ENCODE data around the gene ZNF503.

ZNF503 gene, protein sequence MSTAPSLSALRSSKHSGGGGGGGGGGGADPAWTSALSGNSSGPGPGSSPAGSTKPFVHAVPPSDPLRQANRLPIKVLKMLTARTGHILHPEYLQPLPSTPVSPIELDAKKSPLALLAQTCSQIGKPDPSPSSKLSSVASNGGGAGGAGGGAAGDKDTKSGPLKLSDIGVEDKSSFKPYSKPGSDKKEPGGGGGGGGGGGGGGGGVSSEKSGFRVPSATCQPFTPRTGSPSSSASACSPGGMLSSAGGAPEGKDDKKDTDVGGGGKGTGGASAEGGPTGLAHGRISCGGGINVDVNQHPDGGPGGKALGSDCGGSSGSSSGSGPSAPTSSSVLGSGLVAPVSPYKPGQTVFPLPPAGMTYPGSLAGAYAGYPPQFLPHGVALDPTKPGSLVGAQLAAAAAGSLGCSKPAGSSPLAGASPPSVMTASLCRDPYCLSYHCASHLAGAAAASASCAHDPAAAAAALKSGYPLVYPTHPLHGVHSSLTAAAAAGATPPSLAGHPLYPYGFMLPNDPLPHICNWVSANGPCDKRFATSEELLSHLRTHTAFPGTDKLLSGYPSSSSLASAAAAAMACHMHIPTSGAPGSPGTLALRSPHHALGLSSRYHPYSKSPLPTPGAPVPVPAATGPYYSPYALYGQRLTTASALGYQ

DNA sequence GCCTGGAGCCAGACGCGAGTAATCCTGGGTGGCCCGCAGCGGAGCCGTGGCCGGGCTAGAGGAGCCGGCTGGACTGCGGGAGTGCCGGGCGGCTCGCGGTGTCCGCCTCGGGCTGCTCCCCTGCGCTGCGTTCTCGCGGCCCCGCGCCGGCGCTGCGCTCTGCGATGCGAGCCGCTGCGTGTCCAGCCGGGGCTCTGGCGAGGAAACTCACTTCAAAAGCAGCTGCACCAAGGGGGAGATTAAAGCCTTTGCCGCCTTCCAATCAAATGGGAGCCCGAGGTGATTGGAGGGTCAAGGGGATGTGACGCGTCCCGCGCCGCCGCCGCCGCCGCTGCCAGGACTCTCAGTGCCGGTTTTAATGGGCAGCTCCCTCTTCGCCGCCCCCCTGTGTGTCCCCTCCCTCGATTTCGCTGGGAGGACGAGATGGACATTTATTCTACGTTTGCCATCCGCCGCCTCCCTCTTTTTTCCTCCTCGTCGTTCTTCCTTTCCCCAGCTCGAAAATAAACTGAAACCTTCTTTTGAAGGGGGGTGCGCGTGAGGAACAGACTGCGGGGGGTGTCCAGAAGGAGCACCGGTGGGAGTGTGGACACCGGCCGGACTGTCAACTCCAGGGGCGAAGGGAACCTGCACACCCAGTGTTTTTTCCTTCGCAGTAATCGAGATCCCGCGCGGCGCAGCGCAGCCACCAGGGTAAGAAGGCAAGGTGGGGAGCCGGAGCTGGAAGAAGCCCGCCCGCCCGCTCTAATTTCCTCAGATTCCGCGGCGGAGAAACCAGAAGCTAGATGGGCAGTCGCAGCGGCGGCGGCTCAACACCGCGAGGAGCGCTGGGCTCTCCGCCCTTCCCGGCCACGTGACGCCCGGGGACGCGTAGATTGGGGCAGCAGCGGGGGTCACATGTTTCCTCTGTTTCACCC is at the start of gene ZNF503:
ZNF503 (minus strand) TSS at position 196 of the 917 bp plus-strand sequence. CDS start 345 bp downstream, outside the sequence.
- peak; percentile 94 for DNase-seq

DNA sequence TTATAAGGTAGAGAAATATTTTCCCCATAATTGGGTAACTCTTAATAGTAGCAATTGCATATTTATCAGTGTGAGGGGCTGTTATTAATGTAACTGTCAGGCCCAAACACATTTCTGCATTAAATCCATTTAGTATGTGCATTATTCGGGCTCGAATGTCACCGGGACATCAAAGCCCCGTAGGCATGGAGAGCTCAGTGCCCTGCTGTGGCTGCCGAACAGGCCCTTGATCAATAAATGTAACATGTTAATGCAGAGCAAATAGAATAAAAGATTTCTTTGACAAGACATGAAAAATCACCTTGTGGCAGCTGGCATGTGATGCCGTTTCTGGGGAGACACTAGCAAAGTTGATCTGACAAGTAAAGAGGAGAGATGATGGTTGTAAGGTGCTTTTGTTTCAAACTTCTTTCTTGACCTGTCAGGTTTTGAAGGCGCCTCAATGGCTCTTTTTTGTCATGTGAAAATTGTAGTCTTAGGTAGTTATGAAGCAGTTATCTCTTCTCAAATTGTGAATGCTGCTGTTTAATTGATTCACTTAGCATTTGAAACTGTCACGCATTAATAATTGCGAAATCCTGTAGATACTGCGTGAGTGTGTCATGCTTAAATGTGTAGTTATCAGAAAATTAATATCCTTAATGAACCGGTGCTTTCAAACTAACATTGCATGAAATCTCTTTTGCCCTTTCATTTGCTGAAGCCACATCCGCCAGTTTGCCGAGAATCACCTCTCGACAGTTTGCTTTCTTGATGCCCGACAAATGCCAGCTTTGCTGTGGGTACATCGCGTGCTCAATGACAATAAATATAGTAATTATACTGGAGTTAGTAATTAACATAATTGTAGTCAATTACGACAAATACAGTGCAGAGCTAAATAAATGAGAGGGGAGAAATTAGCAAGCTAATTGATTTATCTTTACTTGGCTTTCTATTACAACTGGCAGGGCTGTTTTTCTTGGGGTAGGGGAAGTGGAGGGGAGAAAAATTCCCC is 49.4 kb upstream of the ZNF503 start:
- no peak for DNase-seq

DNA sequence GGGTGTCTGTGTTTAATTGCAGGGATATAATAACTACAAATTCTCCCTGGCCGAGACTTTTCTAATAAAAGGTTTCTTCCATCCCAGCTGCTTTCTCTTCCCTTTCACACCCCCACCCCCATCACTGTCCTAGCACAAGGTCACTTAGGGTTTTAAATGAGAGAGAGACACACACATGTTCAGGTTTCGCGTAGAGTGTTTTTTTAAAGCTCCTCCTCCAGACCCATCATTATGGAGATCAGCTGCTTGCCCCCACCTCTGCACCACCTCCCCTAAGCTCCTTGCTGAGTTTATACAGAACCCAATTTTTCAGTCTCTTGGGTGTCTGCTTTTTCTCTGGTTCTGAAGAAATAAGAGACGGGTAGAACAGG is 48.5 kb upstream of the ZNF503 start:
- no peak for DNase-seq

DNA sequence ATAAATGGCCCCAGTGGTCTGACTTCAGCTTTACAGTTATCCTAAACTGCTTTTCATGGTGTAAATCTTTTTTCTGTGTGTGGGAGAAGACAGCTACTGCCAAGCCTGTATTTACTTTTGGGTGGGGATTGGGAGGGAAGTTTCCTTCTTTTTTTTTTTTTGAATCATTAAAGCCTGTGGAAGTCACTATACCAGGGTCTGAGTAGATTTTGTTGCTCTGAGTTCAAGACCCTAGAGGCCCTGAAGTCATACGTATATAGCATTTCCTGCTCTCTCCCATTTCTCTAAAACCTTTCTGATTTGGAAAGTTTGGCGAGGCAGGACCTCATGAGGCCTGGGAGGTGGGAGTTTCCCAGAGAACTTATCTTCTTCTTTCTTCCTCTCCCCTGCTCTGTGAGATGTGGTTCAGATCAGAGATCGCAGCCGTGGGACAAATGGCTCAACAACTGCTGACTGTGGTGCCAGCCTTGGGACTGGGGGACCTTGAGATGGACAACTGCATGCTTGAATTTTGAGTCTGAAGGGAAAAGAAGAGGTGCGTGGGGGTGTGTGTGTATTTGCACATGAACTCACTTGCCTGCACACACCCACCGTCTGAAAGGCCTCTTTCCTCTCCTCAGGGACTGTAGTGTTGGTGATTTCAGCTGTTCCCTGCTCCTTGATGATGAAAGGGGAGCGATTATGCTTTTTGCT is 48.0 kb upstream of the ZNF503 start:
- no peak for DNase-seq

DNA sequence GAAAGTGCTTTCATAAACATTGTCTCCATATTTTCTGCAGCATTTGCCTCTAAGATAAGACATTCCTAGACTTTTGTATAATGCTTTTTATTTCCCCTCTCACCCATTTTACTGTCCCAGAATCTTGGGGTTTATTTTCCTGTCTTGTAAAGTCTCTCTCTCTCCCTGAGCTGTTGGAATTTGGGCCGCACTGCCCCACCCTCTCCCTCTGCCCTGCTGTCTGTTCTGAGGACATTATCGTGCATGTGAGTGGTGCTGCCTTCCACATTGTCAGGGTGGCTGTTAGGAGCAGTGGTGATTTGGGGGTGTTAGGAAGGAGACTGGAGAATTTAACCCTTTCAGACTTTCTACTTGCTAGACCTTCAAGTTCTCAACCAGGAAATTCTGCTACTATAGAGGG is 46.6 kb upstream of the ZNF503 start:
- no peak for DNase-seq

DNA sequence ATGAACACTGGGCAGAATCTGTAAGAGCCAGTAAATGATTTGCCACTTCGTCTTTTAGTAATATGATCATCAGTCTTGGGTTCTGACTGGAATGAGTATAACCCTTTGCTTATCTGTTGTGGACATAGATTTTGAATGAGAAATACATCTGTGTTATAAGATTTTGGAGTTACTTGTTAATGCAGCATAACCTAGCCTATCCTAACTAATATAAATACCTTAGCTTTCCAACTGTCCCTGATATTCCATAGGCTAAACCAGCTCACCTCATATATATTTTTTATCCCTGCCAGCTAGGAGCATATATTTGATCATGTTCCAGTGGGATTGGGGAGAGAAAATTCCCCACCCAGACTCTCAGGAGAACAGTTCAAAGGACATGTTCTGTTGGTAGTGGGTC is 44.9 kb upstream of the ZNF503 start:
- no peak for DNase-seq

DNA sequence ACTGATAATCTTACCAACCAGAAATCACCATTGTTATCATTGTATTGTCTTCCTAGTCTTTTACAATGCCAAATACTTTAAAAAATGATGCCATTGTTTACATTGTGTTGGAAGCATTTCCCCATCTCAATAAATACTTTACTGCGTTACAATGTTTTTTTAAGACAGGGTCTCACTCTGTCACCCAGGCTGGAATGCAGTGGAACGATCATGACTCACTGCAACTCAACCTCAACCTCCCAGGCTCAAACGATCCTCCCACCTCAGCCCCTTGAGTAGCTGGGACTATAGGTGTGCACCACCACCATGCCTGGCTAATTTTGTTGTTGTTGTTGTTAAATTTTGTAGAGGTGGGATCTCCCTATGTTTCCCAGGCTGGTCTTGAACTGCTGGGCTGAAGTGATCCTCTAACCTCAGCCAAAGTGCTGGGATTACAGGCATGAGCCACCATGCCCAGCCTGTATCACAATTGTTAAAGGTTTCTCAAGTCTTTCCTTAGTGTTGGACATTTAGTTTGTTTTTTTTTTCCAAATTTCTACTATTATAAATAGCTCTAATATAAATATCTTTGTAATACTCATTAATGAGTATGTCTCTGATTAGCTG is 43.3 kb upstream of the ZNF503 start:
- no peak for DNase-seq

DNA sequence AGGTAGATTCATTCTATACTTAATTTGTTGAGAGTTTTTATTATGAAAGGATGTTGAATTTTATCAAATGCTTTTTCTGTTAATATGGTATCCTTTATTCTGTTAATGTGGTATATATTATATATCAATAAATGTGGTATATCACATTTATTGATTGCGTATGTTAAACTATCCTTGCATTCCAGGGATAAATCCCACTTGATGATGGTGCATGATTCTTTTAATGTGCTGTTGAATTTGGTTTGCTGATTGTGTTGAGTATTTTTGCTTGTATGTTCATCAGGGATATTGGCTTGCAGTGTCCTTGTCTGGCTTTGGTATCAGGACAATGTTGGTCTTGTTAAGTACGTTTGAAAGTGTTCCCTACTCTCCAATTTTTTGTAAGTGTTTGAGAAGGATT is 41.8 kb upstream of the ZNF503 start:
- DNase-seq, result no peak

DNA sequence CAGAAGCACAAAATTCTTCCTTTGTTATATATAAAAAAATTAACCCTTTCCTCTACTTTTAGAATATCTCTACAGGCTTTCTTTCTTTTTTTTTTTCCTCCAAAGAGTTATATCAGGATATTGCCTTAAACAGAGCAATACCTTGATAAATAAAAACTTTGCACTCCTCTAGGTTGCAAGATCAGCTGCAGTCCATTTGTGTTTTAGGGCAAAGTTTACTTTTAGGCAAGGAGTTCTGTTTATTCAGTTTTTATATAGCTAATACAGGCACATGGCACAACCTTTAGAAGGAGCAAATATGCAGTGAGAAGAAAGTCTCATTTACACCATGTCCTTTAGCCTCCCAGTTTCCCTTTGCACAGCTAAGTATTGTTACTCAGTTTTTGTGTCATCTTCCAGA is 40.1 kb upstream of the ZNF503 start:
- DNase-seq, result no peak

DNA sequence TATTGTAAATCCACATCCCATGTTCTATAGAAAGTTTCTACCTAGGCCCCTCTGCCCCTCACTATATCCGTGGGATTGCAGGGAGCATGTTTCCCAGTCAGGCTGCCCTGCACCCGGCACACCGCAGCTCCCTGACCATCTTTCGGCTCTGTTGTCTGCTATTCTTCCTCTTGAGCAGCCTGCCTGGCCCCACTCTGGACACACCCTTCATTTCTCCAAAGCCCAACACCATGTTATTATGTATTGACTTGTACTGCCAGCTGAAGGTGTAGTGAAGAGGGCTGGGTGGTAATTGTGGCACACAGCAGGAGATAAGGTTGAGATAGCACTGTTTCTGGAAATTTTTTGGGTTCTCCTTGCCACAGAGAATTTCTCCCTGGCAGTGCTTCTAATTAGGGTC is 39.6 kb upstream of the ZNF503 start:
- no peak for DNase-seq

DNA sequence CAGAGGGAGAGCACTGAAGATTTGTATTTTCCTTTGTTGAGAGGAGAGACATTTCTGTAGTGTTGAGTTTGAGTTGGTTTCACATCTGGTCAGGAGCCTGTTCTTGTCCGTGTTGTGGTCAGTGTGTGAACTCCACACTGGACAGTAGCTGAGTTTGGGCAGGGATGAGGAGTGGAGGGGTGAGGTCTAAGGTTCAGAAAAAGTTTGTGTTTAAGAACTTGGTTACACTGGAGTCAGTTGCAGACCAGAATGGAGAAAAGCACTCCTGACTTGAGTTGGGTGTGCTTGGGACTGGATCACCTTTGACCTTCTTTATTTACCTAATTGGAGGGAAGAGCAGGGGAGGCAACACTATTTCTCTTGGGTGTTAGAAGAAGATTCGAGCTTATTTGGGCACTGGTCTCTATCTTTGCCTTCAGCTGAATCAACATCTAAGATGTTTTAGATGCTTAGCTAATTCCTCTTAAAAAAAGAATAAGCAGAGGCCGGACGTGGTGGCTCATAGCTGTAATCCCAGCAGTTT is 38.8 kb upstream of the ZNF503 start:
- DNase-seq, result no peak

DNA sequence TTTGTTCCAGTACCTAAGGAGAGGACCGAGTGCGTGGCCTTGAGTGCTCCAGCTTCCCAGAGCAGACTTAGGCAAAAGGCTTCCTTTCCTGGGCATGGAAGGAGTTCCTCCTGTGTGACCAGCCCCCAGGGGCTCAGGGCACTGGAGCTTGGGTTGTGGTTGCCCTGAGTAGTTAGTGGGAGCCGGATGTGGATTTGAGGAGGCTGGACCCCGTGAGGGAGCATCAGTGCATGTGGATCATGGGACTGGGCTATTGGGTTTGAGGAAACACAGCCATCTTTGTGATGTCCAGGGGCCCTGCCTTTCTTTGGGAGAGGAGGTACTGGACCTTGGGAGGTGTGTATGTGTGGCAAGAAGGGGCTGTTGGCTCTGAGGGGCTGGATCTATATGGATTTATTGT is 38.2 kb upstream of the ZNF503 start:
- DNase-seq, result no peak

DNA sequence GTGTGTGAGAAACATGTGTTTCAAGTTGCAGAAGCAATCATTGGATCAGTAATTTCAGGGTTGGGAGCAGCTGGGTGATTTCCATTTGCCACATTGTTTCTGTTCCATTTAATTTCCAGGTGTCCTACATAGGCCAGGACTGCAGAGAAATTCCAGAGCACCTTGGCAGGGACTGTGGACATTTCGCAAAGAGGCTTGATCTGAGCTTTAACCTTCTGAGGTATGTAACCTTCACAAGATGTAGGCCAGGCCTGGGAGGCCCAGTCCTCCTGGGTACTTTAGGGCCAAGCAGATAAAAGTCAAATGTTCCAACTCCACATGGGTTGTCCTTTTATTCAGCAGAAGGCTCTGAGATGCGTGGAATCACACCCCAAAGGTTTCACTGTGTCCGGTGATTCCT is 36.7 kb upstream of the ZNF503 start:
- no peak for DNase-seq

DNA sequence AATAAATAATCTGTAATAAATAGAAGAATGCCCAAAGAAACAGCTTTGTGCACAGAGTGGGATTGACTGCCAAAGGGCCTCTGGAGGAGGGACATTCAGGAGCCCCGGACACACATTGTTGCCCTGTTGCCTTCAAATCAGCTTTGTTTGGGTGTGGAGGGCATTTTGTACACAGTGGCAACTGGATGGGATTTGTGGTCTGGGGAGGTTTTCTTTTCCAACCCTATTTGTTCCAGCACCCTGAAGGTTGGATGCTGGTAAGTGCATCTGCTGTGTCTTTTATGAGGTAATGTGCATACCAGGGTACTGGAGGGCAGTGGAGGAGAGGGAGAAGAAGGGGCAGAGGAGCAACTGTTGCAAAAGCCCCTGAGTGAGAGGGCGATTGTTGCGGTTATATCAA is 36.1 kb upstream of the ZNF503 start:
- DNase-seq, result no peak

DNA sequence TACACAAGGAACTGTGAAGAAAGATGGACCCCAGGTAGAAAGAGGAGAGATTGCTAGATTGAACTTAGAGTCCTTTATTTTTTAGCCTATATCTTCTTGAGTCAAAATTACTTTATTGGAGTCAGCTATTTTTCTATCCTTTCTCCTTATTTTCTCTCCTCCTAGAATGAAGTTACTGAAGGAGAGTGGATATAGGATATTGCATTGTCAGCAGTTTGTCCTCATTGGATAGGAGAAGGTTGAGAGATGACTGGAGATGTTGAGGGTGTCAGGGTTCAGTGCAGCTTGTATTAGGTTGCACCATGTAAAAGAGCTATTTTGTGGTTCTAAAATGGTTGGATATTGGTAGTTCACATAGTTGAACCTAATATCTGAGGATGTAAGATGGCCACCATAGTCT is 35.3 kb upstream of the ZNF503 start:
- DNase-seq, result no peak

DNA sequence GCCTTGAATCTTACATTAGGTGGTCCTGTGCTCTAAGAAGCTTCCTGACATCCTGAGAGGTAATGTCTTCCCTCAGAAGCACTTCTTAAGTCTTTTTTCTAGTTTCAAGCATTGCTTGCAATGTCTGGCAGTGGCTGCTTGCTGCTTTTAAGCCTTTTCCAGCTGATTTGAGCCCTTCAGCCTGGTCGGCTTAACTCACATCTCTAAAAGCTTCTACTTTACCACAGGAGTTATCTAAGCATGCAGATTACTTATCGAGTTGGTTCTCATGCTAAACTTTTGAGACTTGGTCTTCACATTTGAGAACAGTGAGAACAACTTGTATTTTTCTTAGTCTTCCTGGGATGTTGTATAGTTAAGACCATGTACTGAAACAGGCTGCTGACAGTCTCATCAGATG is 33.7 kb upstream of the ZNF503 start:
- DNase-seq, result no peak

DNA sequence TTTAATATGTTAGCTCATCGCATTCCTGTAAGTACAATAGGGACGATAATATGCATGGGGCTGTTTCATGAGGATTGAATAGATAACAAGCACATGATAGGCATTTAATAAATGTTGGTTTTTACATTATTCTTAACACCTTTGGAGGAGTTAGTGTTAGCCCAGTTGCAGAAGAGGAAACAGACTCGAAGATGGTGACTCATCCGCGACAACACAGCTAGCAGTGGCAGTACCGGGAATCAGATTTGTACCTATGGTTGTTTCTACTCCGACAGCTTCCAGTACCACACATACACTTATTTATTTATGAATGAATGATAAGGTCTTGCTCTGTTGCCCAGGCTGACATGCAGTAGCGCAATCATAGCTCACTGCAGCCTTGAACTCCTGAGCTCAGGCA is 32.7 kb upstream of the ZNF503 start:
- DNase-seq, result no peak

DNA sequence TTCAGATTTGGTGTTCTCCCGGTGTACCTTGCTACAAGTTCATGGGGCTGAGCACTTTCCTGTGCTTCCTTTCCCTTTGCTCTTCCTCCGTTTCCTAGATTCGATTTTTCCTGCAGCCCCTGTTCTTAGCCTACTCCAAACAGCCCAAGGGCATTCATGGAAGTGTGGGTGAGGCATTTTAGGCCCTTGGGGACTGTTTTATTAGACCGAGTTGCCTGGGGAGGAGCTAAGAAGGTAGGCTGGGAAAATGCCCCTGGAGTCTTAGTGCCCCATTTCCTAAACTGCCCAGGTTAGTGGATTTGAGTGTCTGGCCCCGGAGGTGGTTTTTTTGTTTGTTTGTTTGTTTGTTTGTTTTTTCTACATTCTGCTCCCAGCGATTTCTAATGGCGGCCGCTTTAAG is 31.7 kb upstream of the ZNF503 start:
- no peak for DNase-seq

DNA sequence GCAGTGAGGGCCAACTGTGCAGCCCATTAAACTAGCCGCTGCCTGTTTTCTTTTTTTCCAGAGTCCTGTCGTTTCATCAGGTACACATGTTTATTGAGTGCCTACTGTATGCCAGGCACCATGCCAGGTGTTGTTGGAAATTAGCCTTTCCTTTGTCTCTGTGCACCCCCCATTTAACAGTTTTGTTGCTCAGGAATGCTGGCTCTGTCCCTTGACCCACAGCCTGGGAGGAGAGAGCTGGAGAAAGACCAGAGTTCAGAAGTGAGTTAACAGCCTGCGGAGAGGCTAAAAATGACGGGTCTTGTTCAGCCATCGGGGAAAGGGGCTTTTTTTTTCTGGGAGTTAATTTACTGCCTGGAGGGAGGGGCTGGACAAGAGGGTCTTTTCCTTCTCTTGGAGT is 31.2 kb upstream of the ZNF503 start:
- no peak for DNase-seq

DNA sequence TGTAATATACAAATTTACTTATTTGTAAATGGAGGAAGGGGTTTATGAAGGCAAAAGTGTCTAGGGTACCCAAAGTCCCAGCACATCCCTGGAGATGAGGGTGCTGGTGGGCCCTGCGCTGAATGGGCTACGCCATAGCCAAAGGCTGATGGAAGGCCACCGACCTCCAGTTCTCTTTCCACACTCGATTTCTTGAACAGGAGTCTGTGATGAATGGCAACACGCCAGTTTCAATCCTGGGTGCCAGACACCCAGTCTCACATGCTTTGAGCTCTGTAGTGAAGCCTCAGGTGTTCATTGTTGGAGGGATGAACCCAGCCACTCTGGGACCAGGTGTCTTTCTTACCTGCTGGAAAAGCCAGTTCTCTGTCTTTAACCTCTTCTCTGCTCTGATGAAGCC is 30.6 kb upstream of the ZNF503 start:
- DNase-seq, result no peak
